ENCODE results near the gene EID2.

Gene EID2

GRCh38 chr19:39514840-39515550 is 25.0 kb downstream of the EID2 start, which contains the start of gene SELENOV:
TSS of gene SELENOV (plus strand) at chr19:39515139. CDS start at chr19:39515213, 74 bp downstream.
- no peak for TF ChIP-seq POLR2A (IDR thresholded peaks at IDR 0.05; ENCODE audit: low read depth, low read length)
- no peak for DNase-seq (ENCODE audit: insufficient read length)
- no peak for FAIRE-seq

- FAIRE-seq: no peak
Observed at GRCh38 chr19:39512988-39513387, 27.0 kb downstream of the EID2 start.

GRCh38 chr19:39509233-39509632 is 30.7 kb downstream of the EID2 start:
- FAIRE-seq (no peak), DNase-seq (ENCODE audit: insufficient read length) (no peak)
- TF ChIP-seq TAF1 (IDR thresholded peaks at IDR 0.05; ENCODE audit: borderline replicate concordance, low read depth, low read length) (no peak), POLR2AphosphoS5 (IDR thresholded peaks at IDR 0.05; ENCODE audit: low read depth, low read length) (no peak), POLR2A (IDR thresholded peaks at IDR 0.05; ENCODE audit: low read depth, low read length) (no peak)

More at GRCh38 chr19:39512988-39513387, 27.0 kb downstream of the EID2 start:
- DNase-seq (ENCODE audit: insufficient read length): no peak
- TF ChIP-seq TAF1 (IDR thresholded peaks at IDR 0.05; ENCODE audit: borderline replicate concordance, low read depth, low read length): no peak

- FAIRE-seq (no peak), DNase-seq (ENCODE audit: insufficient read length) (no peak)
- TF ChIP-seq TAF1 (IDR thresholded peaks at IDR 0.05; ENCODE audit: borderline replicate concordance, low read depth, low read length) (no peak), POLR2A (IDR thresholded peaks at IDR 0.05; ENCODE audit: low read depth, low read length) (no peak), POLR2AphosphoS5 (IDR thresholded peaks at IDR 0.05; ENCODE audit: low read depth, low read length) (no peak)
Observed at GRCh38 chr19:39508629-39509028, 31.3 kb downstream of the EID2 start.

- FAIRE-seq (no peak), DNase-seq (ENCODE audit: insufficient read length) (no peak)
- TF ChIP-seq POLR2AphosphoS5 (IDR thresholded peaks at IDR 0.05; ENCODE audit: low read depth, low read length) (no peak), POLR2A (IDR thresholded peaks at IDR 0.05; ENCODE audit: low read depth, low read length) (no peak), TAF1 (IDR thresholded peaks at IDR 0.05; ENCODE audit: borderline replicate concordance, low read depth, low read length) (no peak)
Observed at GRCh38 chr19:39507715-39508364, 32.1 kb downstream of the EID2 start.

- TF ChIP-seq POLR2A (IDR thresholded peaks at IDR 0.05; ENCODE audit: low read depth, low read length) (no peak; the same call in 1 of the 2 replicates), TAF1 (IDR thresholded peaks at IDR 0.05; ENCODE audit: borderline replicate concordance, low read depth, low read length) (no peak), POLR2AphosphoS5 (IDR thresholded peaks at IDR 0.05; ENCODE audit: low read depth, low read length) (no peak)
- FAIRE-seq: peak; percentile 88
- DNase-seq (ENCODE audit: insufficient read length): peak; percentile 86
Observed at GRCh38 chr19:39506944-39507714, 32.8 kb downstream of the EID2 start.

GRCh38 chr19:39506598-39506943 is 33.4 kb downstream of the EID2 start:
- FAIRE-seq (no peak), DNase-seq (ENCODE audit: insufficient read length) (no peak)
- TF ChIP-seq TAF1 (IDR thresholded peaks at IDR 0.05; ENCODE audit: borderline replicate concordance, low read depth, low read length) (no peak), POLR2AphosphoS5 (IDR thresholded peaks at IDR 0.05; ENCODE audit: low read depth, low read length) (no peak), POLR2A (IDR thresholded peaks at IDR 0.05; ENCODE audit: low read depth, low read length) (no peak)

- FAIRE-seq (peak; percentile 93), DNase-seq (ENCODE audit: insufficient read length) (peak; percentile 88)
- no peak for TF ChIP-seq TAF1 (IDR thresholded peaks at IDR 0.05; ENCODE audit: borderline replicate concordance, low read depth, low read length)
- TF ChIP-seq POLR2AphosphoS5 (IDR thresholded peaks at IDR 0.05; ENCODE audit: low read depth, low read length): no peak
- TF ChIP-seq POLR2A (IDR thresholded peaks at IDR 0.05; ENCODE audit: low read depth, low read length): no peak
Observed at GRCh38 chr19:39502640-39503417, 37.1 kb downstream of the EID2 start.

GRCh38 chr19:39501340-39501739 is 38.6 kb downstream of the EID2 start:
- DNase-seq (ENCODE audit: insufficient read length): no peak
- no peak for FAIRE-seq
- TF ChIP-seq TAF1 (IDR thresholded peaks at IDR 0.05; ENCODE audit: borderline replicate concordance, low read depth, low read length): no peak
- no peak for TF ChIP-seq POLR2A (IDR thresholded peaks at IDR 0.05; ENCODE audit: low read depth, low read length)
- TF ChIP-seq POLR2AphosphoS5 (IDR thresholded peaks at IDR 0.05; ENCODE audit: low read depth, low read length): no peak

GRCh38 chr19:39500543-39500942 is 39.4 kb downstream of the EID2 start:
- FAIRE-seq (no peak), DNase-seq (ENCODE audit: insufficient read length) (no peak)
- TF ChIP-seq POLR2AphosphoS5 (IDR thresholded peaks at IDR 0.05; ENCODE audit: low read depth, low read length) (no peak), POLR2A (IDR thresholded peaks at IDR 0.05; ENCODE audit: low read depth, low read length) (no peak), TAF1 (IDR thresholded peaks at IDR 0.05; ENCODE audit: borderline replicate concordance, low read depth, low read length) (no peak)

GRCh38 chr19:39499932-39500331 is 40.0 kb downstream of the EID2 start:
- FAIRE-seq (no peak), DNase-seq (ENCODE audit: insufficient read length) (no peak)
- TF ChIP-seq POLR2AphosphoS5 (IDR thresholded peaks at IDR 0.05; ENCODE audit: low read depth, low read length): no peak
- TF ChIP-seq POLR2A (IDR thresholded peaks at IDR 0.05; ENCODE audit: low read depth, low read length): no peak
- no peak for TF ChIP-seq TAF1 (IDR thresholded peaks at IDR 0.05; ENCODE audit: borderline replicate concordance, low read depth, low read length)

Data from GM12892 (cell line).